Measurements from ENCODE around the gene ALB.

ALB gene

GRCh38 chr4:73408181-73408867, 4.2 kb downstream of the ALB start:
- H2AFZ ChIP-seq (ENCODE audit: low read depth, low read length, severe bottlenecking): no peak overlapping the region
- no peaks in the 10 kb centered on the region for H3K36me3 ChIP-seq (ENCODE audit: low read length)
- H3K27ac ChIP-seq (ENCODE audit: low read depth, low read length): no peak overlapping the region
- TF ChIP-seq EZH2phosphoT487 (conservative IDR thresholded peaks at IDR 0.05; ENCODE audit: low read length) (no peak), CTCF (IDR thresholded peaks at IDR 0.05; ENCODE audit: insufficient read depth, low read length, poor library complexity, severe bottlenecking) (no peak)
- H3K79me2 ChIP-seq (ENCODE audit: insufficient read depth, low read length): no peaks in the 10 kb centered on the region
- no peak overlapping the region for H3K4me3 ChIP-seq (ENCODE audit: insufficient read depth, low read length, poor library complexity, severe bottlenecking)
- no peak overlapping the region for H3K9ac ChIP-seq (ENCODE audit: low read length)
- no peaks in the 10 kb centered on the region for H3K9me2 ChIP-seq (replicated peaks; ENCODE audit: insufficient read depth, low read length)
- H4K20me1 ChIP-seq (ENCODE audit: low read depth, low read length): no peaks in the 10 kb centered on the region
- no peaks in the 10 kb centered on the region for H3F3A ChIP-seq (ENCODE audit: insufficient read depth)
- H3K27me3 ChIP-seq (ENCODE audit: low read length): no peaks in the 10 kb centered on the region
- no peaks in the 10 kb centered on the region for H3K9me3 ChIP-seq (ENCODE audit: insufficient read depth, low read length)
- H3K4me2 ChIP-seq (ENCODE audit: low read depth, low read length, poor library complexity, severe bottlenecking): no peak overlapping the region

GRCh38 chr4:73409012-73409862, 5.2 kb downstream of the ALB start:
- no peak overlapping the region for H3K27ac ChIP-seq (ENCODE audit: low read depth, low read length)
- H4K20me1 ChIP-seq (ENCODE audit: low read depth, low read length): no peaks in the 10 kb centered on the region
- no peaks in the 10 kb centered on the region for H3K9me3 ChIP-seq (ENCODE audit: insufficient read depth, low read length)
- H3K9me2 ChIP-seq (replicated peaks; ENCODE audit: insufficient read depth, low read length): no peaks in the 10 kb centered on the region
- no peaks in the 10 kb centered on the region for H3F3A ChIP-seq (ENCODE audit: insufficient read depth)
- no peak overlapping the region for H3K4me2 ChIP-seq (ENCODE audit: low read depth, low read length, poor library complexity, severe bottlenecking)
- H3K79me2 ChIP-seq (ENCODE audit: insufficient read depth, low read length): no peaks in the 10 kb centered on the region
- H3K27me3 ChIP-seq (ENCODE audit: low read length): no peaks in the 10 kb centered on the region
- no peak overlapping the region for H2AFZ ChIP-seq (ENCODE audit: low read depth, low read length, severe bottlenecking)
- no peak overlapping the region for H3K9ac ChIP-seq (ENCODE audit: low read length)
- H3K4me3 ChIP-seq (ENCODE audit: insufficient read depth, low read length, poor library complexity, severe bottlenecking): no peak overlapping the region
- no peak for TF ChIP-seq EZH2phosphoT487 (conservative IDR thresholded peaks at IDR 0.05; ENCODE audit: low read length)
- no peak for TF ChIP-seq CTCF (IDR thresholded peaks at IDR 0.05; ENCODE audit: insufficient read depth, low read length, poor library complexity, severe bottlenecking)
- no peaks in the 10 kb centered on the region for H3K36me3 ChIP-seq (ENCODE audit: low read length)

GRCh38 chr4:73409978-73410548, 6.0 kb downstream of the ALB start:
- H2AFZ ChIP-seq (ENCODE audit: low read depth, low read length, severe bottlenecking): no peak overlapping the region
- no peaks in the 10 kb centered on the region for H3K9me3 ChIP-seq (ENCODE audit: insufficient read depth, low read length)
- no peak overlapping the region for H3K4me2 ChIP-seq (ENCODE audit: low read depth, low read length, poor library complexity, severe bottlenecking)
- no peak overlapping the region for H3K4me3 ChIP-seq (ENCODE audit: insufficient read depth, low read length, poor library complexity, severe bottlenecking)
- H3K9ac ChIP-seq (ENCODE audit: low read length): no peak overlapping the region
- H3F3A ChIP-seq (ENCODE audit: insufficient read depth): no peaks in the 10 kb centered on the region
- H4K20me1 ChIP-seq (ENCODE audit: low read depth, low read length): no peaks in the 10 kb centered on the region
- H3K36me3 ChIP-seq (ENCODE audit: low read length): no peaks in the 10 kb centered on the region
- no peak for TF ChIP-seq EZH2phosphoT487 (conservative IDR thresholded peaks at IDR 0.05; ENCODE audit: low read length)
- no peak for TF ChIP-seq CTCF (IDR thresholded peaks at IDR 0.05; ENCODE audit: insufficient read depth, low read length, poor library complexity, severe bottlenecking)
- no peaks in the 10 kb centered on the region for H3K27me3 ChIP-seq (ENCODE audit: low read length)
- no peaks in the 10 kb centered on the region for H3K9me2 ChIP-seq (replicated peaks; ENCODE audit: insufficient read depth, low read length)
- H3K79me2 ChIP-seq (ENCODE audit: insufficient read depth, low read length): no peaks in the 10 kb centered on the region
- H3K27ac ChIP-seq (ENCODE audit: low read depth, low read length): no peak overlapping the region
